ENCODE measurements around the gene MYLK2.

Gene MYLK2

GRCh38 chr20:31819083-31819784 lies at the start of gene MYLK2:
TSS of gene MYLK2 (plus strand) at chr20:31819356. CDS start at chr20:31819581, 225 bp downstream.
- Histone ChIP-seq H3K27ac (ENCODE audit: low read depth, low read length) (no peak within 1 kb of the TSS), H3K9me3 (ENCODE audit: control insufficient read depth in 5 of 5, low read length in 5 of 5) (no peaks in the 10 kb centered on the region), H3K36me3 (ENCODE audit: control insufficient read depth in 5 of 5, insufficient read depth in 5 of 5, low read length in 5 of 5) (no peaks in the 10 kb centered on the region), H3K4me3 (ENCODE audit: low read depth in 1 of 5, low read length in 5 of 5) (no peak within 1 kb of the TSS), H3K4me1 (ENCODE audit: control insufficient read depth in 5 of 5, insufficient read depth in 5 of 5, low read length in 5 of 5) (peaks cover 8 to 23% (median 20%) of the 10 kb centered on the region in 5 donors), H3K27me3 (ENCODE audit: control insufficient read depth in 5 of 5, insufficient read depth in 4 of 5, low read length in 5 of 5) (peaks cover 0 to 3% (median 0%) of the 10 kb centered on the region in 5 donors), H3K9ac (ENCODE audit: low read length in 5 of 5) (no peak within 1 kb of the TSS)

GRCh38 chr20:31769681-31770080 lies 49.5 kb upstream of the MYLK2 start:
- Histone ChIP-seq H3K9me3 (ENCODE audit: control insufficient read depth in 5 of 5, low read length in 5 of 5) (no peaks in the 10 kb centered on the region), H3K9ac (ENCODE audit: low read length in 5 of 5) (no peak overlapping the region), H3K27me3 (ENCODE audit: control insufficient read depth in 5 of 5, insufficient read depth in 4 of 5, low read length in 5 of 5) (no peaks in the 10 kb centered on the region), H3K4me3 (ENCODE audit: low read depth in 1 of 5, low read length in 5 of 5) (no peak overlapping the region), H3K4me1 (ENCODE audit: control insufficient read depth in 5 of 5, insufficient read depth in 5 of 5, low read length in 5 of 5) (no peaks in the 10 kb centered on the region), H3K27ac (ENCODE audit: low read depth, low read length) (no peak overlapping the region), H3K36me3 (ENCODE audit: control insufficient read depth in 5 of 5, insufficient read depth in 5 of 5, low read length in 5 of 5) (no peaks in the 10 kb centered on the region)

GRCh38 chr20:31770243-31770642 lies 48.9 kb upstream of the MYLK2 start:
- H3K27ac ChIP-seq (ENCODE audit: low read depth, low read length) = no peak overlapping the region
- H3K9ac ChIP-seq (ENCODE audit: low read length in 5 of 5) = no peak overlapping the region
- no peaks in the 10 kb centered on the region for H3K36me3 ChIP-seq (ENCODE audit: control insufficient read depth in 5 of 5, insufficient read depth in 5 of 5, low read length in 5 of 5)
- no peak overlapping the region for H3K4me3 ChIP-seq (ENCODE audit: low read depth in 1 of 5, low read length in 5 of 5)
- H3K4me1 ChIP-seq (ENCODE audit: control insufficient read depth in 5 of 5, insufficient read depth in 5 of 5, low read length in 5 of 5) = no peaks in the 10 kb centered on the region
- H3K27me3 ChIP-seq (ENCODE audit: control insufficient read depth in 5 of 5, insufficient read depth in 4 of 5, low read length in 5 of 5) = no peaks in the 10 kb centered on the region
- no peaks in the 10 kb centered on the region for H3K9me3 ChIP-seq (ENCODE audit: control insufficient read depth in 5 of 5, low read length in 5 of 5)

- no peaks in the 10 kb centered on the region for H3K9me3 ChIP-seq (ENCODE audit: control insufficient read depth in 5 of 5, low read length in 5 of 5)
- no peak overlapping the region for H3K4me3 ChIP-seq (ENCODE audit: low read depth in 1 of 5, low read length in 5 of 5)
- no peaks in the 10 kb centered on the region for H3K4me1 ChIP-seq (ENCODE audit: control insufficient read depth in 5 of 5, insufficient read depth in 5 of 5, low read length in 5 of 5)
- no peak overlapping the region for H3K9ac ChIP-seq (ENCODE audit: low read length in 5 of 5)
- no peaks in the 10 kb centered on the region for H3K36me3 ChIP-seq (ENCODE audit: control insufficient read depth in 5 of 5, insufficient read depth in 5 of 5, low read length in 5 of 5)
- no peak overlapping the region for H3K27ac ChIP-seq (ENCODE audit: low read depth, low read length)
- no peaks in the 10 kb centered on the region for H3K27me3 ChIP-seq (ENCODE audit: control insufficient read depth in 5 of 5, insufficient read depth in 4 of 5, low read length in 5 of 5)
Observed at GRCh38 chr20:31774408-31774807, 44.7 kb upstream of the MYLK2 start.

GRCh38 chr20:31780839-31781238 lies 38.3 kb upstream of the MYLK2 start:
- Histone ChIP-seq H3K9ac (ENCODE audit: low read length in 5 of 5) (no peak overlapping the region), H3K27ac (ENCODE audit: low read depth, low read length) (no peak overlapping the region), H3K27me3 (ENCODE audit: control insufficient read depth in 5 of 5, insufficient read depth in 4 of 5, low read length in 5 of 5) (no peaks in the 10 kb centered on the region), H3K4me3 (ENCODE audit: low read depth in 1 of 5, low read length in 5 of 5) (no peak overlapping the region), H3K4me1 (ENCODE audit: control insufficient read depth in 5 of 5, insufficient read depth in 5 of 5, low read length in 5 of 5) (no peaks in the 10 kb centered on the region), H3K9me3 (ENCODE audit: control insufficient read depth in 5 of 5, low read length in 5 of 5) (no peaks in the 10 kb centered on the region), H3K36me3 (ENCODE audit: control insufficient read depth in 5 of 5, insufficient read depth in 5 of 5, low read length in 5 of 5) (no peaks in the 10 kb centered on the region)

- no peak overlapping the region for H3K27ac ChIP-seq (ENCODE audit: low read depth, low read length)
- no peaks in the 10 kb centered on the region for H3K9me3 ChIP-seq (ENCODE audit: control insufficient read depth in 5 of 5, low read length in 5 of 5)
- H3K27me3 ChIP-seq (ENCODE audit: control insufficient read depth in 5 of 5, insufficient read depth in 4 of 5, low read length in 5 of 5) = no peaks in the 10 kb centered on the region
- H3K4me1 ChIP-seq (ENCODE audit: control insufficient read depth in 5 of 5, insufficient read depth in 5 of 5, low read length in 5 of 5) = no peaks in the 10 kb centered on the region
- no peak overlapping the region for H3K4me3 ChIP-seq (ENCODE audit: low read depth in 1 of 5, low read length in 5 of 5)
- no peak overlapping the region for H3K9ac ChIP-seq (ENCODE audit: low read length in 5 of 5)
- H3K36me3 ChIP-seq (ENCODE audit: control insufficient read depth in 5 of 5, insufficient read depth in 5 of 5, low read length in 5 of 5) = no peaks in the 10 kb centered on the region
Observed at GRCh38 chr20:31781945-31782344, 37.2 kb upstream of the MYLK2 start.

- Histone ChIP-seq H3K9me3 (ENCODE audit: control insufficient read depth in 5 of 5, low read length in 5 of 5) (no peaks in the 10 kb centered on the region), H3K4me1 (ENCODE audit: control insufficient read depth in 5 of 5, insufficient read depth in 5 of 5, low read length in 5 of 5) (no peaks in the 10 kb centered on the region), H3K9ac (ENCODE audit: low read length in 5 of 5) (no peak overlapping the region), H3K4me3 (ENCODE audit: low read depth in 1 of 5, low read length in 5 of 5) (no peak overlapping the region), H3K27me3 (ENCODE audit: control insufficient read depth in 5 of 5, insufficient read depth in 4 of 5, low read length in 5 of 5) (no peaks in the 10 kb centered on the region), H3K36me3 (ENCODE audit: control insufficient read depth in 5 of 5, insufficient read depth in 5 of 5, low read length in 5 of 5) (no peaks in the 10 kb centered on the region), H3K27ac (ENCODE audit: low read depth, low read length) (no peak overlapping the region)
Observed at GRCh38 chr20:31784354-31785044, 34.7 kb upstream of the MYLK2 start.

- H3K27me3 ChIP-seq (ENCODE audit: control insufficient read depth in 5 of 5, insufficient read depth in 4 of 5, low read length in 5 of 5) = no peaks in the 10 kb centered on the region
- H3K4me3 ChIP-seq (ENCODE audit: low read depth in 1 of 5, low read length in 5 of 5) = no peak overlapping the region
- H3K9me3 ChIP-seq (ENCODE audit: control insufficient read depth in 5 of 5, low read length in 5 of 5) = no peaks in the 10 kb centered on the region
- H3K9ac ChIP-seq (ENCODE audit: low read length in 5 of 5) = no peak overlapping the region
- H3K27ac ChIP-seq (ENCODE audit: low read depth, low read length) = no peak overlapping the region
- no peaks in the 10 kb centered on the region for H3K4me1 ChIP-seq (ENCODE audit: control insufficient read depth in 5 of 5, insufficient read depth in 5 of 5, low read length in 5 of 5)
- H3K36me3 ChIP-seq (ENCODE audit: control insufficient read depth in 5 of 5, insufficient read depth in 5 of 5, low read length in 5 of 5) = no peaks in the 10 kb centered on the region
Observed at GRCh38 chr20:31785089-31785488, 34.1 kb upstream of the MYLK2 start.

GRCh38 chr20:31788578-31788977 lies 30.6 kb upstream of the MYLK2 start:
- Histone ChIP-seq H3K36me3 (ENCODE audit: control insufficient read depth in 5 of 5, insufficient read depth in 5 of 5, low read length in 5 of 5) (no peaks in the 10 kb centered on the region), H3K9me3 (ENCODE audit: control insufficient read depth in 5 of 5, low read length in 5 of 5) (no peaks in the 10 kb centered on the region), H3K9ac (ENCODE audit: low read length in 5 of 5) (peak overlapping the region in 1 of 5 donors; percentile 17), H3K4me1 (ENCODE audit: control insufficient read depth in 5 of 5, insufficient read depth in 5 of 5, low read length in 5 of 5) (no peaks in the 10 kb centered on the region), H3K27me3 (ENCODE audit: control insufficient read depth in 5 of 5, insufficient read depth in 4 of 5, low read length in 5 of 5) (no peaks in the 10 kb centered on the region), H3K27ac (ENCODE audit: low read depth, low read length) (no peak overlapping the region), H3K4me3 (ENCODE audit: low read depth in 1 of 5, low read length in 5 of 5) (no peak overlapping the region)

GRCh38 chr20:31790401-31790800 lies 28.8 kb upstream of the MYLK2 start:
- Histone ChIP-seq H3K27ac (ENCODE audit: low read depth, low read length) (no peak overlapping the region), H3K27me3 (ENCODE audit: control insufficient read depth in 5 of 5, insufficient read depth in 4 of 5, low read length in 5 of 5) (no peaks in the 10 kb centered on the region), H3K36me3 (ENCODE audit: control insufficient read depth in 5 of 5, insufficient read depth in 5 of 5, low read length in 5 of 5) (no peaks in the 10 kb centered on the region), H3K9me3 (ENCODE audit: control insufficient read depth in 5 of 5, low read length in 5 of 5) (no peaks in the 10 kb centered on the region), H3K9ac (ENCODE audit: low read length in 5 of 5) (no peak overlapping the region), H3K4me1 (ENCODE audit: control insufficient read depth in 5 of 5, insufficient read depth in 5 of 5, low read length in 5 of 5) (no peaks in the 10 kb centered on the region), H3K4me3 (ENCODE audit: low read depth in 1 of 5, low read length in 5 of 5) (no peak overlapping the region)
